NB4 (cell line): Measurements from ENCODE around the gene CENPX.

Experiments
- CTCF ChIP-seq: IDR thresholded peaks from one replicate; pipeline ENCODE4 v1.5.1; 2012; ENCODE audit warnings: low read depth, low read length
- MAX ChIP-seq: IDR thresholded peaks from 2 replicates; pipeline ENCODE4 v1.6.1; 2011; ENCODE audit warnings: low read depth, low read length
- POLR2A ChIP-seq: IDR thresholded peaks from 2 replicates; pipeline ENCODE4 v1.6.1; 2011; ENCODE audit warnings: mild to moderate bottlenecking; ENCODE audit not compliant: insufficient read length; ENCODE audit errors: extremely low read depth

GRCh38 chr17:81983011-81983638 is 39.6 kb downstream of the CENPX start:
- TF ChIP-seq CTCF (no peak), POLR2A (no peak), MAX (no peak)
